NCI-H460 (cell line): ENCODE data around the gene RUNDC3A. TPM values are rescaled to one million over a fixed set of nuclear protein-coding genes. Genes with fewer than 3 reads are reported as not detected.
"Not testable (repeated sequence)": the region's sequence is repeated elsewhere in the genome, so short reads cannot be mapped to it uniquely, and the experiment has no call there.

ENCODE experiments used
- DNase-seq: peaks from one replicate; pipeline ENCODE4 v3.0.0-alpha.2; 2016; ENCODE audit warnings: low read depth; ENCODE audit errors: extremely low read depth
- small RNA-seq, 2 experiments: library from RNA; depleted of rRNA; stranded (forward); fragments of <200 nt; gene quantifications; one replicate each; pipeline ENCODE3, GENCODE V24; 2014
- total RNA-seq: library from RNA; depleted of rRNA; stranded (reverse); fragments of >200 nt; shearing (Covaris generic); gene quantifications from 2 replicates; pipeline ENCODE4 v1.2.3, GENCODE V29; 2014; rRNA removed

The RUNDC3A gene
- total RNA-seq, 1 experiment from 2014 or later, result not detected

- DNase-seq, result no peak
Measured at GRCh38 chr17:44355642-44356099, 47.3 kb downstream of the RUNDC3A start.

- DNase-seq, result no peak
Measured at GRCh38 chr17:44356241-44356640, 47.8 kb downstream of the RUNDC3A start.

GRCh38 chr17:44358066-44358465 is 49.7 kb downstream of the RUNDC3A start:
- DNase-seq, result no peak

- DNase-seq, result no peak
Measured at GRCh38 chr17:44359006-44359405, 50.6 kb downstream of the RUNDC3A start.

- DNase-seq, result no peak
Measured at GRCh38 chr17:44359458-44360143, 51.2 kb downstream of the RUNDC3A start.

GRCh38 chr17:44360144-44360533 is 51.7 kb downstream of the RUNDC3A start:
- no peak for DNase-seq

GRCh38 chr17:44360826-44361225 is 52.4 kb downstream of the RUNDC3A start:
- no peak for DNase-seq

GRCh38 chr17:44361292-44362260 is 53.2 kb downstream of the RUNDC3A start:
- DNase-seq, result no peak

GRCh38 chr17:44362459-44362948 is 54.1 kb downstream of the RUNDC3A start:
- no peak for DNase-seq

- no peak for DNase-seq
Measured at GRCh38 chr17:44362949-44363612, 54.7 kb downstream of the RUNDC3A start.

- DNase-seq, result peak; percentile 46
Measured at GRCh38 chr17:44363613-44364159, 55.3 kb downstream of the RUNDC3A start, which contains the start of gene FAM171A2. TSS of gene FAM171A2 (minus strand) at chr17:44363853. CDS start at chr17:44363714, 139 bp downstream.

GRCh38 chr17:44365051-44365450 is 56.6 kb downstream of the RUNDC3A start:
- DNase-seq, result not testable (repeated sequence)

- DNase-seq, result no peak
Measured at GRCh38 chr17:44367231-44367979, 59.0 kb downstream of the RUNDC3A start.

Small RNA genes lying within 50 kb of the gene (small RNA-seq; reads per million reads assigned to genes)
- 0 to 0.12 reads per million in 2 experiments for gene RF00012
- 0.02 to 1.2 reads per million in 2 experiments for gene RN7SL507P
- 0 to 0.18 reads per million in 2 experiments for gene RNU6-453P

Other genes with a start within 250 kb of the RUNDC3A start
- gene LSM12, start 241.9 kb upstream of the RUNDC3A start, total RNA-seq, result 74.5 and 76.3 TPM in 2 replicates
- gene G6PC3, start 237.9 kb upstream of the RUNDC3A start, total RNA-seq, result 59.3 and 62.0 TPM in 2 replicates
- gene HDAC5, start 185.0 kb upstream of the RUNDC3A start, total RNA-seq, result 6.3 and 8.9 TPM in 2 replicates
- gene HROB, start 166.7 kb upstream of the RUNDC3A start, total RNA-seq, result 4.0 and 4.8 TPM in 2 replicates
- not detected in 2 replicates for gene ASB16, start 137.9 kb upstream of the RUNDC3A start, total RNA-seq
- gene TMUB2, start 121.6 kb upstream of the RUNDC3A start, total RNA-seq, result 28.6 and 32.6 TPM in 2 replicates
- gene ATXN7L3, start 108.7 kb upstream of the RUNDC3A start, total RNA-seq, result 42.0 and 44.1 TPM in 2 replicates
- gene UBTF, start 88.9 kb upstream of the RUNDC3A start, total RNA-seq, result 44.2 and 49.8 TPM in 2 replicates
- gene SLC4A1, start 40.5 kb upstream of the RUNDC3A start, total RNA-seq, result not detected in 2 replicates
- 116 and 127 TPM in 2 replicates for gene SLC25A39, start 16.2 kb downstream of the RUNDC3A start, total RNA-seq
- 138 and 165 TPM in 2 replicates for gene GRN, start 36.7 kb downstream of the RUNDC3A start, total RNA-seq
- 2.8 and 3.0 TPM in 2 replicates for gene FAM171A2, start 55.3 kb downstream of the RUNDC3A start, total RNA-seq
- 7.6 and 10.2 TPM in 2 replicates for gene ITGA2B, start 81.0 kb downstream of the RUNDC3A start, total RNA-seq
- 17.8 and 20.0 TPM in 2 replicates for gene GPATCH8, start 194.8 kb downstream of the RUNDC3A start, total RNA-seq
- gene FZD2, start 248.9 kb downstream of the RUNDC3A start, total RNA-seq, result 1.7 and 2.0 TPM in 2 replicates